Measurements from ENCODE around the gene DVL1. TPM values are rescaled to one million over a fixed set of nuclear protein-coding genes. Genes with fewer than 3 reads are reported as not detected.

The DVL1 gene
- total and polyA plus RNA-seq, 2 of the 13 experiments (the other 11 are each of a cell fraction or from before 2014, with no cell fraction given), result 30.8 to 60.4 TPM

DNA sequence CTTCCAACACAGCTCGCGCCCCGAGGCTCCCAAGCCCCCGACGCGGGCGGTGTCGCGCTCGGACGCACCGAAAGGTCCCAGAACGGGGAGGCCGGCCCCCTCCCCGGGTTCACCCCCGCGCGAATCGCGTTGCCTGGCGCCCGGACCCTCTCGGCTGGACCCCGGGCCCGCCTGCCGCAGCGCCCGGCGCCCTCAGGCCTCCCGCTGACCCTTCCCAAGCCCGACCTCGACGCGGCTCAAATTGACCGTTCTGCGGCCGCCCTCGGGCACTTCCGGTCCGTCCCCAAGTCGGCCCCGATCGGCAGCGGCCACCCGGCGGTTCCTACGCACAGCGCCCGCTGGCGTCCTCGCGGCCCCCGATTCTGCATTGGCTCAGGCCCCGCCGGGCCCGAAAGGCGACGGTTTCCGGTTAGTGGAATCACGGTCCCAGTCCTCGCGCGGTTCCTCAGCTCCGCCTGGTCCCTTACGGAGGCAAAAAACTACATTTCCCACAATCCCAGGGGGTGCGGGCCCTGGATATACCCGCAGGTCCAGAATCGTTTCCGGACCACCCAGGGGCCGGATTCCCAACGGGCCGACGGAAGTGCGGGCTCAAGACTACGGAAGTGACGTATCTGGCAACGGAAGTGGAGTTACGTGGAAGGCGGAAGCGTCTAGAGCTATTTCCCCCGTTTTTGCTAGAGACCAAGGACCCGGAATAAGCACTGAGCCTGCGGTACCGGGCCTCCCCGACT is 25.9 kb upstream of the DVL1 start, which contains the start of gene AURKAIP1 (continued):
- TF ChIP-seq HDAC2 (CRISPR knock-in tag; IDR thresholded peaks at IDR 0.05) (peak; percentile 95), ZNF350 (CRISPR knock-in tag; IDR thresholded peaks at IDR 0.05; ENCODE audit: borderline replicate concordance, low read depth) (peak; percentile 99), BCL3 (CRISPR knock-in tag; IDR thresholded peaks at IDR 0.05) (peak; percentile 66; the same call in 1 of the 2 replicates), ZBTB8A (CRISPR knock-in tag; IDR thresholded peaks at IDR 0.05; ENCODE audit: borderline replicate concordance, low read depth) (0 out of 2 replicates have a peak, but pooled peaks have one; percentile 29), AKAP8 (CRISPR knock-in tag; IDR thresholded peaks at IDR 0.05) (peak; percentile 87), NFAT5 (CRISPR knock-in tag; IDR thresholded peaks at IDR 0.05) (no peak), ZNF333 (CRISPR knock-in tag; IDR thresholded peaks at IDR 0.05; ENCODE audit: borderline replicate concordance) (peak; percentile 87; the same call in 1 of the 2 replicates), AHR (CRISPR knock-in tag; IDR thresholded peaks at IDR 0.05) (peak; percentile 94), BORCS8-MEF2B (CRISPR knock-in tag; IDR thresholded peaks at IDR 0.05) (peak; percentile 93), BRD4 (CRISPR knock-in tag; IDR thresholded peaks at IDR 0.05) (peak; percentile 65; the same call in 1 of the 2 replicates), MXD4 (CRISPR knock-in tag; IDR thresholded peaks at IDR 0.05) (peak; percentile 64; the same call in 1 of the 2 replicates), GPN1 (CRISPR knock-in tag; IDR thresholded peaks at IDR 0.05; ENCODE audit: borderline replicate concordance) (no peak), ESRRA (CRISPR knock-in tag; IDR thresholded peaks at IDR 0.05; ENCODE audit: low read depth) (peak; percentile 80; the same call in 1 of the 2 replicates), ZNF280B (CRISPR knock-in tag; IDR thresholded peaks at IDR 0.05; ENCODE audit: borderline replicate concordance) (0 out of 2 replicates have a peak, but pooled peaks have one; percentile 34), ZNF121 (CRISPR knock-in tag; IDR thresholded peaks at IDR 0.05) (no peak), STAT5B (CRISPR knock-in tag; IDR thresholded peaks at IDR 0.05) (peak; percentile 86; the same call in 1 of the 2 replicates), CCDC6 (CRISPR knock-in tag; IDR thresholded peaks at IDR 0.05) (peak; percentile 98)
- TF ChIP-seq, protein P1, sequence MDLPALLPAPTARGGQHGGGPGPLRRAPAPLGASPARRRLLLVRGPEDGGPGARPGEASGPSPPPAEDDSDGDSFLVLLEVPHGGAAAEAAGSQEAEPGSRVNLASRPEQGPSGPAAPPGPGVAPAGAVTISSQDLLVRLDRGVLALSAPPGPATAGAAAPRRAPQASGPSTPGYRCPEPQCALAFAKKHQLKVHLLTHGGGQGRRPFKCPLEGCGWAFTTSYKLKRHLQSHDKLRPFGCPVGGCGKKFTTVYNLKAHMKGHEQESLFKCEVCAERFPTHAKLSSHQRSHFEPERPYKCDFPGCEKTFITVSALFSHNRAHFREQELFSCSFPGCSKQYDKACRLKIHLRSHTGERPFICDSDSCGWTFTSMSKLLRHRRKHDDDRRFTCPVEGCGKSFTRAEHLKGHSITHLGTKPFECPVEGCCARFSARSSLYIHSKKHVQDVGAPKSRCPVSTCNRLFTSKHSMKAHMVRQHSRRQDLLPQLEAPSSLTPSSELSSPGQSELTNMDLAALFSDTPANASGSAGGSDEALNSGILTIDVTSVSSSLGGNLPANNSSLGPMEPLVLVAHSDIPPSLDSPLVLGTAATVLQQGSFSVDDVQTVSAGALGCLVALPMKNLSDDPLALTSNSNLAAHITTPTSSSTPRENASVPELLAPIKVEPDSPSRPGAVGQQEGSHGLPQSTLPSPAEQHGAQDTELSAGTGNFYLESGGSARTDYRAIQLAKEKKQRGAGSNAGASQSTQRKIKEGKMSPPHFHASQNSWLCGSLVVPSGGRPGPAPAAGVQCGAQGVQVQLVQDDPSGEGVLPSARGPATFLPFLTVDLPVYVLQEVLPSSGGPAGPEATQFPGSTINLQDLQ (CRISPR knock-in tag; IDR thresholded peaks at IDR 0.05), result peak; percentile 83; the same call in 1 of the 2 replicates

Data from HepG2 (cell line).